ENCODE measurements around the gene LELP1. TPM values are rescaled to one million over a fixed set of nuclear protein-coding genes. Genes with fewer than 3 reads are reported as not detected.

LELP1 gene
- total and polyA plus RNA-seq, 4 donors = not detected

- 83 to 92% methylated on average over 3 of the region's 3 CpGs for WGBS, 2 donors
- no peak for ATAC-seq (ENCODE audit: low FRiP score)
- Histone ChIP-seq H3K4me3 (ENCODE audit: low read length in 2 of 2) (no peak overlapping the region), H3K27ac (ENCODE audit: low read depth in 1 of 2, low read length in 2 of 2) (no peak overlapping the region), H3K27me3 (ENCODE audit: control insufficient read depth in 1 of 2, insufficient read depth in 2 of 2, low read length in 1 of 2) (peaks cover 0 to 4% of the 10 kb centered on the region in 2 donors), H3K4me1 (ENCODE audit: control insufficient read depth in 1 of 2, insufficient read depth in 2 of 2, low read length in 2 of 2) (no peaks in the 10 kb centered on the region), H3K9me3 (ENCODE audit: control insufficient read depth, low read length) (no peaks in the 10 kb centered on the region), H3K36me3 (ENCODE audit: control insufficient read depth in 1 of 2, insufficient read depth in 2 of 2, low read length in 1 of 2) (no peaks in the 10 kb centered on the region)
- intact Hi-C loops (cut with DNase I) = no loop called here
- DNase-seq = no peak
Measured at GRCh38 chr1:153251562-153251961, 48.3 kb downstream of the LELP1 start.

GRCh38 chr1:153251988-153252387, 48.8 kb downstream of the LELP1 start:
- no peak for DNase-seq
- WGBS, 2 donors = 82 to 92% methylated on average over 4 of the region's 4 CpGs
- intact Hi-C loops (cut with DNase I) = no loop called here
- Histone ChIP-seq H3K27me3 (ENCODE audit: control insufficient read depth in 1 of 2, insufficient read depth in 2 of 2, low read length in 1 of 2) (peaks cover 0 to 2% of the 10 kb centered on the region in 2 donors), H3K36me3 (ENCODE audit: control insufficient read depth in 1 of 2, insufficient read depth in 2 of 2, low read length in 1 of 2) (no peaks in the 10 kb centered on the region), H3K9me3 (ENCODE audit: control insufficient read depth, low read length) (no peaks in the 10 kb centered on the region), H3K4me3 (ENCODE audit: low read length in 2 of 2) (no peak overlapping the region), H3K27ac (ENCODE audit: low read depth in 1 of 2, low read length in 2 of 2) (no peak overlapping the region), H3K4me1 (ENCODE audit: control insufficient read depth in 1 of 2, insufficient read depth in 2 of 2, low read length in 2 of 2) (no peaks in the 10 kb centered on the region)
- ATAC-seq (ENCODE audit: low FRiP score) = no peak

GRCh38 chr1:153253076-153253475, 49.8 kb downstream of the LELP1 start:
- Histone ChIP-seq H3K4me1 (ENCODE audit: control insufficient read depth in 1 of 2, insufficient read depth in 2 of 2, low read length in 2 of 2) (no peaks in the 10 kb centered on the region), H3K36me3 (ENCODE audit: control insufficient read depth in 1 of 2, insufficient read depth in 2 of 2, low read length in 1 of 2) (no peaks in the 10 kb centered on the region), H3K9me3 (ENCODE audit: control insufficient read depth, low read length) (no peaks in the 10 kb centered on the region), H3K4me3 (ENCODE audit: low read length in 2 of 2) (no peak overlapping the region), H3K27me3 (ENCODE audit: control insufficient read depth in 1 of 2, insufficient read depth in 2 of 2, low read length in 1 of 2) (peaks cover 0 to 1% of the 10 kb centered on the region in 2 donors), H3K27ac (ENCODE audit: low read depth in 1 of 2, low read length in 2 of 2) (no peak overlapping the region)
- intact Hi-C loops (cut with DNase I) = no loop called here
- 45 to 91% methylated on average over 2 of the region's 2 CpGs for WGBS, 2 donors
- DNase-seq (no peak), ATAC-seq (ENCODE audit: low FRiP score) (no peak)

GRCh38 chr1:153253693-153254092, 50.5 kb downstream of the LELP1 start:
- 42 to 46% methylated on average over 1 of the region's 1 CpG for WGBS, 2 donors
- ATAC-seq (ENCODE audit: low FRiP score) = no peak
- intact Hi-C loops (cut with DNase I) = no loop called here

More at GRCh38 chr1:153253693-153254092, 50.5 kb downstream of the LELP1 start:
- Histone ChIP-seq H3K4me1 (ENCODE audit: control insufficient read depth in 1 of 2, insufficient read depth in 2 of 2, low read length in 2 of 2) (no peaks in the 10 kb centered on the region), H3K9me3 (ENCODE audit: control insufficient read depth, low read length) (no peaks in the 10 kb centered on the region), H3K27me3 (ENCODE audit: control insufficient read depth in 1 of 2, insufficient read depth in 2 of 2, low read length in 1 of 2) (peaks cover 0 to 1% of the 10 kb centered on the region in 2 donors), H3K36me3 (ENCODE audit: control insufficient read depth in 1 of 2, insufficient read depth in 2 of 2, low read length in 1 of 2) (no peaks in the 10 kb centered on the region), H3K27ac (ENCODE audit: low read depth in 1 of 2, low read length in 2 of 2) (no peak overlapping the region), H3K4me3 (ENCODE audit: low read length in 2 of 2) (no peak overlapping the region)
- no peak for DNase-seq

Other genes with a start within 250 kb of the LELP1 start
- gene SPRR4, start 232.8 kb upstream of the LELP1 start, total RNA-seq = not detected
- not detected for gene SPRR4, start 232.8 kb upstream of the LELP1 start, polyA plus RNA-seq
- gene SPRR1A, start 219.3 kb upstream of the LELP1 start, total RNA-seq = not detected
- not detected for gene SPRR1A, start 219.3 kb upstream of the LELP1 start, polyA plus RNA-seq
- gene SPRR3, start 201.7 kb upstream of the LELP1 start, total RNA-seq = under 1 TPM in 1 of 2 donors, not detected in 1; 0.75 TPM
- gene SPRR3, start 201.7 kb upstream of the LELP1 start, polyA plus RNA-seq = 10 to 100 TPM in 1 of 2 donors, 1 to 10 TPM in 1; 8.2 to 14.9 TPM
- gene SPRR1B, start 172.2 kb upstream of the LELP1 start, total RNA-seq = not detected
- 1 to 10 TPM in 1 of 2 donors, under 1 TPM in 1; 0.74 to 1.9 TPM for gene SPRR1B, start 172.2 kb upstream of the LELP1 start, polyA plus RNA-seq
- gene SPRR2D, start 162.3 kb upstream of the LELP1 start, total RNA-seq = not detected
- 1 to 10 TPM in 1 of 2 donors, under 1 TPM in 1; 0.56 to 2.6 TPM for gene SPRR2D, start 162.3 kb upstream of the LELP1 start, polyA plus RNA-seq
- not detected for gene SPRR2A, start 145.9 kb upstream of the LELP1 start, total RNA-seq
- 1 to 10 TPM in 1 of 2 donors, under 1 TPM in 1; 0.95 to 6.0 TPM for gene SPRR2A, start 145.9 kb upstream of the LELP1 start, polyA plus RNA-seq
- gene SPRR2B, start 131.8 kb upstream of the LELP1 start, total RNA-seq = not detected
- not detected for gene SPRR2B, start 131.8 kb upstream of the LELP1 start, polyA plus RNA-seq
- gene SPRR2E, start 108.9 kb upstream of the LELP1 start, total RNA-seq = not detected
- under 1 TPM; 0.75 to 0.77 TPM for gene SPRR2E, start 108.9 kb upstream of the LELP1 start, polyA plus RNA-seq
- not detected for gene SPRR2F, start 89.9 kb upstream of the LELP1 start, total RNA-seq
- gene SPRR2F, start 89.9 kb upstream of the LELP1 start, polyA plus RNA-seq = not detected
- not detected for gene SPRR2G, start 52.5 kb upstream of the LELP1 start, total RNA-seq
- gene SPRR2G, start 52.5 kb upstream of the LELP1 start, polyA plus RNA-seq = not detected
- not detected for gene PRR9, start 14.2 kb downstream of the LELP1 start, total RNA-seq
- gene PRR9, start 14.2 kb downstream of the LELP1 start, polyA plus RNA-seq = not detected
- not detected for gene LORICRIN, start 56.3 kb downstream of the LELP1 start, total RNA-seq
- not detected for gene LORICRIN, start 56.3 kb downstream of the LELP1 start, polyA plus RNA-seq
- gene PGLYRP3, start 109.5 kb downstream of the LELP1 start, total RNA-seq = not detected
- gene PGLYRP3, start 109.5 kb downstream of the LELP1 start, polyA plus RNA-seq = not detected
- not detected for gene PGLYRP4, start 145.4 kb downstream of the LELP1 start, total RNA-seq
- gene PGLYRP4, start 145.4 kb downstream of the LELP1 start, polyA plus RNA-seq = not detected
- gene S100A9, start 154.4 kb downstream of the LELP1 start, total RNA-seq = 100 to 1,000 TPM; 131 to 276 TPM
- gene S100A9, start 154.4 kb downstream of the LELP1 start, polyA plus RNA-seq = 100 to 1,000 TPM; 110 to 485 TPM
- gene S100A12, start 172.2 kb downstream of the LELP1 start, total RNA-seq = 10 to 100 TPM in 1 of 2 donors, 1 to 10 TPM in 1; 4.4 to 23.6 TPM
- gene S100A12, start 172.2 kb downstream of the LELP1 start, polyA plus RNA-seq = 10 to 100 TPM in 1 of 2 donors, 1 to 10 TPM in 1; 1.7 to 58.6 TPM
- gene S100A8, start 187.6 kb downstream of the LELP1 start, total RNA-seq = 100 to 1,000 TPM in 1 of 2 donors, 10 to 100 TPM in 1; 83.5 to 185 TPM
- 100 to 1,000 TPM in 1 of 2 donors, 10 to 100 TPM in 1; 48.2 to 218 TPM for gene S100A8, start 187.6 kb downstream of the LELP1 start, polyA plus RNA-seq
- not detected for gene S100A7A, start 213.1 kb downstream of the LELP1 start, total RNA-seq
- gene S100A7A, start 213.1 kb downstream of the LELP1 start, polyA plus RNA-seq = not detected

All from aorta (tissue), 5 donors.